GM18508 (cell line): ENCODE results near the gene SHISA7.
A peak's percentile ranks its signal among the peaks of the same experiment; 100 is the strongest.

ENCODE experiments used
- ATAC-seq: cut with Tn5 transposase; IDR thresholded peaks from one replicate; pipeline ENCODE4 v1.9.1; 2021; ENCODE audit warnings: moderate number of reproducible peaks; ENCODE audit not compliant: insufficient read depth, unreplicated experiment

Gene SHISA7

GRCh38 chr19:55464039-55464661 lies 21.1 kb upstream of the SHISA7 start:
- no peak for ATAC-seq

GRCh38 chr19:55463583-55464031 lies 20.5 kb upstream of the SHISA7 start:
- no peak for ATAC-seq

GRCh38 chr19:55462722-55463121 lies 19.6 kb upstream of the SHISA7 start:
- no peak for ATAC-seq

- ATAC-seq: no peak
These were observed 19.0 kb upstream of the SHISA7 start for GRCh38 chr19:55461974-55462626.

GRCh38 chr19:55461259-55461973 lies 18.3 kb upstream of the SHISA7 start, which contains the start of gene ISOC2:
Gene ISOC2, minus strand, starts transcription at chr19:55461642. Its CDS starts 5,156 bp downstream, at chr19:55456486.
- ATAC-seq: peak; percentile 78

- ATAC-seq: no peak
These were observed 17.7 kb upstream of the SHISA7 start for GRCh38 chr19:55460670-55461258.

- no peak for ATAC-seq
These were observed 17.0 kb upstream of the SHISA7 start for GRCh38 chr19:55459950-55460657.

GRCh38 chr19:55459551-55459949 lies 16.4 kb upstream of the SHISA7 start:
- ATAC-seq: no peak

- ATAC-seq: no peak
These were observed 14.8 kb upstream of the SHISA7 start for GRCh38 chr19:55457683-55458457.

GRCh38 chr19:55456347-55456746 lies 13.2 kb upstream of the SHISA7 start:
- ATAC-seq: no peak

- no peak for ATAC-seq
These were observed 12.6 kb upstream of the SHISA7 start for GRCh38 chr19:55455576-55456235.

- no peak for ATAC-seq
These were observed 11.7 kb upstream of the SHISA7 start for GRCh38 chr19:55454787-55455243.

GRCh38 chr19:55453511-55454260 lies 10.6 kb upstream of the SHISA7 start:
- ATAC-seq: no peak

GRCh38 chr19:55452749-55453346 lies 9.7 kb upstream of the SHISA7 start:
- no peak for ATAC-seq

GRCh38 chr19:55451965-55452748 lies 9.1 kb upstream of the SHISA7 start:
- no peak for ATAC-seq

GRCh38 chr19:55451163-55451964 lies 8.3 kb upstream of the SHISA7 start:
- no peak for ATAC-seq
